Left forelimb (tissue), 1 donor: ENCODE results near the gene GJD4.

Source experiments
- DNase-seq: peaks from one replicate; pipeline ENCODE4 v3.0.0-alpha.2; 2018; ENCODE audit warnings: low spot score

Gene GJD4

DNA sequence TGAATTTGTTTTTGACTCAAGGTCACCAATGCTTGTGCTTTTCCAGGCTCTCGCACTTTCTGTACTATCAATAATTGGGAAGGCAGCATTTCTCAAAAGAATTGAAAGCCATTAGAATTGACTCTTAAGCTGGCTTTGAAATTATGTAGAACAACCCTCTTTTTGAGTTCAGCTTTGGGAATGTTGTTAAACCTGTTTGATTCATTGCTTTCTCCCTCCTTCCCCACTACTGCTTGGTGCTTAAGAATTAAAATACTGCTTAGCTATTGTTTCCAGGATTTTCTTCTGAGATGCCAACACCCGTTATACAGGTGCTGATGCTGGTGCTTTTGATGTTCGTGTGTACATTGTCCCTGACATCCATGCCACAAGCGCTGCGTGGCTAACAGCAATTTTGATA is 52.5 kb downstream of the GJD4 start:
- DNase-seq, result no peak
